ENCODE results near the gene ADAT1. TPM values are rescaled to one million over a fixed set of nuclear protein-coding genes. Genes with fewer than 3 reads are reported as not detected.
A peak's percentile ranks its signal among the peaks of the same experiment; 100 is the strongest.
"Not testable (repeated sequence)": the region's sequence is repeated elsewhere in the genome, so short reads cannot be mapped to it uniquely, and the experiment has no call there.

Gene ADAT1
- total RNA-seq, 4 donors from 2014 or later = 36.8 to 72.3 (median 50.7) TPM

GRCh38 chr16:75599452-75600277 is 23.4 kb downstream of the ADAT1 start:
- intact Hi-C loops (cut with DNase I) = no loop called here
- Histone ChIP-seq H3K4me3 (replicated peaks in 1 of 3) (no peak overlapping the region), H3K4me1 (no peaks in the 10 kb centered on the region), H3K36me3 (peaks cover 35 to 44% of the 10 kb centered on the region in 2 donors), H3K27me3 (no peaks in the 10 kb centered on the region), H3K9me3 (no peaks in the 10 kb centered on the region), H3K27ac (no peak overlapping the region)
- 89 to 95% methylated on average over 6 of the region's 6 CpGs for WGBS, 2 donors
- TF ChIP-seq POLR2A (IDR thresholded peaks at IDR 0.05) (no peak), CTCF (IDR thresholded peaks at IDR 0.05) (no peak)
- DNase-seq = no peak

DNA sequence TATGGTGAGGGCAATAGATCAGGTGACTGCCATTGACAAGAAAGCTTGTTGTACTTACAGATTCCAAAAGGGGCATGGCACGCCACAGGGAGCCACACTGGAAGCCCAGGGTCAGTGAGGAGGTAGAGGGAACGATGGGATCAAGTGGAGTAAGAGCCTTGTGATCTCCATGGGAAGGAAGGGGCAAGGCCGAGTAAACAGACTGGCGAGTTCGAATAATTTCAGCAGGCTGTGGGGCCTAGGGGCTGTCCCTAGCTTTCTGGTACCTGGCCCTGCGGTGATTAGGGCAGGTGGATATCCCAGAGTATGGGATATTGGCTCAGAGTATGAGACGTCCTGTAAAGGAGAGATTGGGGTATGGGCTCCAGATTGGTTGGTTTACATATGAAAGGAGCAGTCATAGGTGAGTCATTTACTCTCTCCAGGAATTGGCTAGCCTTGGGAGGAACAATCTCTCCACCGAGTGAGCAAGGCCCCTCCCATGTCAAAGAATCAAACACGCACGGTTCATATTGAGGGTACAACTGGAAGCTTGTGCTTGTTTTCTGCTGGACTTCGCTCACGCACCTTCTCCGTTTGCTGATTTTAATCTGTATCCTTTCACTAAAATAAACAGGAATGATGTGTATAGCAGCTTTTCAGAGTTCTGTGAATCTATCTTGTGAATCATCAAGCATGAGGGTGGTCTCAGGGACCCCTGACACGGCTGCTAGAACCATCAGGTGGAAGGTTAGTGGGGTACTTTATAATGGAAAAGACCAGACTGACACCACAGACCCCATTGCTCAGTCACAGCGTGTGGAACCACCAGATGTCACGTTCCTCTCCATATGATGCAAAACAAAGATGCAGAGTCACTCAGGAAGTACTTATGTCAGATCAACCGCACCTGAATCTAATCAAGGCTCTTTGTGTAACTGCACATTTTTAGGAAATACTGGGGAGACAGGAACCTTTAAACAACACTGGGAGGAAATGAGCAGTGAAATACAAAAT is 29.0 kb downstream of the ADAT1 start:
- 79 to 86% methylated on average over 17 of the region's 17 CpGs for WGBS, 2 donors
- intact Hi-C loops (cut with DNase I) = no loop called here
- Histone ChIP-seq H3K36me3 (peaks cover 4 to 8% of the 10 kb centered on the region in 2 donors), H3K4me1 (peaks cover 13 to 16% of the 10 kb centered on the region in 2 donors), H3K27ac (no peak overlapping the region), H3K4me3 (replicated peaks in 1 of 3) (no peak overlapping the region), H3K27me3 (no peaks in the 10 kb centered on the region), H3K9me3 (no peaks in the 10 kb centered on the region)
- DNase-seq = no peak
- TF ChIP-seq CTCF (IDR thresholded peaks at IDR 0.05) = no peak
- TF ChIP-seq POLR2A (IDR thresholded peaks at IDR 0.05) = no peak

- WGBS, 2 donors = 94 to 96% methylated on average over 6 of the region's 6 CpGs
- intact Hi-C loops (cut with DNase I) = no loop called here
- peaks cover 19 to 23% of the 10 kb centered on the region in 2 donors for H3K4me1 ChIP-seq
- no peak for TF ChIP-seq CTCF (IDR thresholded peaks at IDR 0.05)
- TF ChIP-seq POLR2A (IDR thresholded peaks at IDR 0.05) = no peak
- no peak overlapping the region for H3K4me3 ChIP-seq (replicated peaks in 1 of 3)
- no peak for DNase-seq
- peaks cover 4 to 8% of the 10 kb centered on the region in 2 donors for H3K36me3 ChIP-seq
- H3K9me3 ChIP-seq = no peaks in the 10 kb centered on the region
- H3K27me3 ChIP-seq = no peaks in the 10 kb centered on the region
- H3K27ac ChIP-seq = no peak overlapping the region
These were observed 29.8 kb downstream of the ADAT1 start for GRCh38 chr16:75593308-75593707.

DNA sequence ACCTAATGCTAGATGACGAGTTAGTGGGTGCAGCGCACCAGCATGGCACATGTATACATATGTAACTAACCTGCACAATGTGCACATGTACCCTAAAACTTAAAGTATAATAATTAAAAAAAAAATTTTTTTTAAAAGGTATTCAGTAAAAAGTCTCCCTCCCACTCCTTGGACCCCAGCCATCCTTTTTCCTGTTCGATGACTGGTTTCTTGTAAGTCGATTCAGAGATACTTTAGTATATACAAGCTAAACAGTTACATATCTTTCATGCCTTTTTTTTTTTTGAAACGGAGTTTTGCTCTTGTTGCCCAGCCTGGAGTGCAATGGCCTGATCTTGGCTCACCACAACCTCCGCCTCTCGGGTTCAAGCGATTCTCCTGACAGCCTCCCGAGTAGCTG is 31.2 kb downstream of the ADAT1 start:
- 69 to 75% methylated on average over 9 of the region's 9 CpGs for WGBS, 2 donors
- H3K27ac ChIP-seq; H3K9me3 ChIP-seq; H3K36me3 ChIP-seq; DNase-seq; H3K4me3 ChIP-seq (replicated peaks in 1 of 3); H3K27me3 ChIP-seq; intact Hi-C loops (cut with DNase I): not testable (repeated sequence)
- peaks cover 19 to 26% of the 10 kb centered on the region in 2 donors for H3K4me1 ChIP-seq

DNA sequence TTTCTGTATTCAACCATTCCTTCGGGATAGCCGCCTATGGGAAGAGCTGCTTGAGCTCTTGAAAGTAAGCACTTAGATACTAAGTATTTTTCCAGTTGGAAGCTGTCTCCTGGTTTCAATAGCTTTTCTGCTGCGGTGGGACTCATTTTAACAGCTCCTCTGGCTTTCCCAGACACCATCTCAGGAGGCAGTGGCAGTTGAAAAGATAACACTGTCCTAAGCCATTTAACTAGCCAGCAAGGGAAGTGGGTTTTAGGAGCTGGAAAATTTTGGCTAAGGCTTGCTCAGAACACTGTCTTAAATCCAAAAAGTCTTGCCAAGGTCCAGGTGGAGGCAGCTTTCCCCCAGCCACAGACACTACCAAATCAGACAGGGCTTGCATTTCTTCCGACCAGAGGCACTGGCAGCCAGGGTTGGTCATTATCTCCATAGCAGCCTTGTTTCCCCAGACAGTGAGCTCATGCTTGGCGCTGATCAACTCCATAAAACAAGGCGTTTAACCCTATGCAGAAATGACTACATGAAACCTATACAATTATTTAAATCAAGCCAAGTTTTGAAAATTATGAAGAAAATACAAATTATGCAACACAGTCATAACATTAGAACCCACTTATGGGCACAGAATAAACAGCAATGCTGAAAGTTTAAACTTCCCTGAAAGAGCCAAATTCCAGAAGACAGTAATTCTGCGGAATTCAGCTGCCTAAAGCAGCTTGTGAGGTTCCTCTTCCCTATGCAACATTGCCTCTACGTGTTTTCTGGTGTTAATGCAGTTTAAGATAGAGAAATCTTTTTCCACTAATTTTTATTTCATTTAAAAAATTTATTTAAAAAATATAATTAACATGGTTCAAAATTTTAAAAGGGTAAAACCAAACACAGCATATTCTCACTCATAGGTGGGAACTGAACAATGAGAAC is 31.9 kb downstream of the ADAT1 start:
- Histone ChIP-seq H3K27ac (peak overlapping the region; percentile 33 to 36 (median 33)), H3K4me3 (replicated peaks in 1 of 3) (no peak overlapping the region), H3K9me3 (no peaks in the 10 kb centered on the region), H3K27me3 (no peaks in the 10 kb centered on the region), H3K36me3 (no peaks in the 10 kb centered on the region), H3K4me1 (peaks cover 19 to 26% of the 10 kb centered on the region in 2 donors)
- DNase-seq = peak in 1 of 2 donors; percentile 45
- 42 to 66% methylated on average over 8 of the region's 8 CpGs for WGBS, 2 donors
- intact Hi-C loops (cut with DNase I) = no loop called here
- TF ChIP-seq POLR2A (IDR thresholded peaks at IDR 0.05) (no peak), CTCF (IDR thresholded peaks at IDR 0.05) (peak in 1 of 6 experiments; percentile 35)
